GM18858 (cell line): ENCODE measurements around the gene SPATA31C1.
"Not testable (repeated sequence)": the region's sequence is repeated elsewhere in the genome, so short reads cannot be mapped to it uniquely, and the experiment has no call there.

ENCODE experiments used
- ATAC-seq: cut with Tn5 transposase; IDR thresholded peaks from one replicate; pipeline ENCODE4 v1.9.1; 2021; ENCODE audit not compliant: unreplicated experiment

Gene SPATA31C1

GRCh38 chr9:87886210-87886932, 31.4 kb upstream of the SPATA31C1 start:
- ATAC-seq, result no peak

DNA sequence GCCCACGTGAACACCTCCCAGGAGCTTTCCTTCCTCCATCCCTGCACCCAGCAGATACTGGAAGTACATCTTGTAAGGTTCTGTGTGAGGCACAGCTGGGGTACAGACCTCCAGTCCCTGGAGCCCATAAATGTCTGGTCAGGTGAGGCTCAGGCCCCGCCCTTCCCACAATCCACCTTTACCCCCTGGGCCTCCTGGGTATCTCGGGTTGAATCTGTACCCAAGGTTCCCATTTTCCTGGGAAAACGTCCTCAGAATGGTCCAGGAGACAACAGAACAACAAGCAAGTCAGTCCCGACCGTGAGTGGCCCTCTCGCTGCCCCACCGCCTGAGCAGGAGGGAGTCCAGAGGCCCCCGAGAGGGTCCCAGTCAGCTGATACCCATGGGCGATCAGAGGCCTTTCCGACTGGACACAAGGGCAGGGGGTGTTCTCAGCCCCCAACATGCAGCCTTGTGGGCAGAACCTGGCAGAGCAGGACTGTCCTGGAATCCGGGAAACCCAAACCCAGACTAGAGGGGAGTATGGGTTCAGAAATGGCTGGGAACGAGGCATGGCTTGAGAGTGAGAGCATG, 30.7 kb upstream of the SPATA31C1 start:
- ATAC-seq, result no peak

DNA sequence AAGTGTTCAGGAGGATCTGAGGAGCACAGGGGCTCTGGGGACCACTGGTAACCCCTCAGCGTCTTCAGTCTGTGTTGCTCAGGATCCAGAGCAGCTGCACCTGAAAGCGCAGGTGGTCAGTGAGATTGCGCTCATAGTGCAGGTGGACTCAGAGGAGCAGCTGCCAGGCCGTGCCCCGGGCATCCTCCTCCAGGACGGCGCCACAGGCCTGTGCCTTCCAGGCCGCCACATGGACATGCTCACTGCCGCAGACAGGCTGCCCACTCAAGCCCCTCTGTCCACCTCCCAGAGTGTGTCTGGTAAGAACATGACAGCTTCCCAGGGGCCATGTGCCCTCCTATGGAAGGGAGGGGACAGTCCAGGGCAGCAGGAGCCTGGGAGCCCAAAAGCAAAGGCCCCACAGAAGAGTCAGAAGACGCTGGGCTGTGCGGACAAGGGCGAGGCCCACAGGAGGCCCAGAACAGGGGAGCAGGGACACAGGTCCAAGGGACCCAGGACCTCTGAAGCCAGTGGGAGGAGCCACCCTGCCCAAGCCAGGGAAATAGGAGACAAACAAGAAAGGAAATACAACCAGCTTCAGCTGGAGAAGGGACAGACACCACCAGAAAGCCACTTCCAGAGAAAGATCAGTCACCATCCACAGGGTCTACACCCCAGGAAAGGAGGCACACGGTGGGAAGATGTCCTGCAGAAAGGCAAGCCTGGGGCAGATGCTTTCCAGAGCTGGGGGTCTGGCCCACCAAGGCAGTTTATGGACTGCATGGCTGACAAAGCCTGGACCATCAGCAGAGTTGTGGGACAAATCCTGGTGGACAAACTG, 29.9 kb upstream of the SPATA31C1 start:
- no peak for ATAC-seq

- ATAC-seq, result no peak
These were observed 29.3 kb upstream of the SPATA31C1 start for GRCh38 chr9:87888501-87888900.

GRCh38 chr9:87889065-87889881, 28.5 kb upstream of the SPATA31C1 start:
- no peak for ATAC-seq

- no peak for ATAC-seq
These were observed 27.9 kb upstream of the SPATA31C1 start for GRCh38 chr9:87889882-87890252.

DNA sequence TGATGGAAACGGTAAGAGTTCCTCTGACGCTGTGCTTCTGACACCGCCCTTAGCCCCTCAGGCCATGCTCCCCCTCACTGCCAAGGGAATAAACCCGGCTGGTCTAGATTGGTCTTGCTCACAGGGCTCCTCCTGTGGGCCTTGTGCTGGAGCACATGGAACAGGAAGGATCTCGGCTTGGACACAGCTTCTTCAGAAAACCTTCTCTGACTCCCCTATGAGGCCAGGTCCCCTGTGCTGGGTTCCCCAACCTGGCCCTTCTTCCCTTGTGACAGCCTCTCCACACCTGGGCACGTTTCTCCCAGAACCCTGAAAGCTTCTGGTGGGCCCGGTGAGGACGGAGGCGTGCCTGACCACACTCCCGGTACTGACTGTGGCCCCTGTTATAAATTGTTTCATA, 26.9 kb upstream of the SPATA31C1 start:
- no peak for ATAC-seq

DNA sequence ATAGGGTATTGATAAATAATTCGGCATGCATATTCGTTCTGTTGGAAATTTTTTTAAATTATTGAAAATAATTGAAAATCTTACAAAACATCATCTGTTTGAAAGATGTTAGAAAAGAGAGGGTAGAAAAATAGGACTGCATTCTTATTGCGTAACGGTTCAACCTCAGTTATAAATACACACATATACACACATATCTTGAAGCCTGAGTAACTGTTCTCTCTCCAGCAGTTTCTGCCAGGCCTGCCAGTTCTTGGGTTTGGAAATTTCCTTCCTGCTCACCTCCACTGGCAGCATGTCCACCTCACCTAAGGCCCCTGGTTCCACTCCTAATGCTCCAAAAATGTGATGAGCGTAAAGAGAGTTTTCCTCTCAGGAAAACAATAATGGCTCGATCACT, 26.0 kb upstream of the SPATA31C1 start:
- no peak for ATAC-seq

DNA sequence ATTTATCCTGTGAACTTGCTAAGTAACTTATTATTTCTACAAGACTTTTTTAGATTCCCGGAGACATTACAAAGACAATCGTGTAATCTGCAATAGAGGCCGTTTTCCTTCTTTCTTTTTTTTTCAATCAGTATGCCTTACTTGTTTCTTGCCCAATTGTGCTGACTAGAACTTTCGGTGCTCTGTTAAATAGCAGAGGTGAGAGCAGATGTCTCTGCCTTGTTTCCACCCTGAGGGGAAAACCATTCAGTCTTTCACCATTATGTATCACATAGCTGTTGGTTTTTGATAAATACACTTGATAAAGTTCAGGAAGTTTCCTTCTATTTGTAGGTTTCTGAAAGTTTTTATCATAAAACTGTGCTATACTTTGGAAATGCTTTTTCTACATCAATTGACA, 24.8 kb upstream of the SPATA31C1 start:
- no peak for ATAC-seq

- no peak for ATAC-seq
These were observed 22.6 kb upstream of the SPATA31C1 start for GRCh38 chr9:87894998-87895625.

DNA sequence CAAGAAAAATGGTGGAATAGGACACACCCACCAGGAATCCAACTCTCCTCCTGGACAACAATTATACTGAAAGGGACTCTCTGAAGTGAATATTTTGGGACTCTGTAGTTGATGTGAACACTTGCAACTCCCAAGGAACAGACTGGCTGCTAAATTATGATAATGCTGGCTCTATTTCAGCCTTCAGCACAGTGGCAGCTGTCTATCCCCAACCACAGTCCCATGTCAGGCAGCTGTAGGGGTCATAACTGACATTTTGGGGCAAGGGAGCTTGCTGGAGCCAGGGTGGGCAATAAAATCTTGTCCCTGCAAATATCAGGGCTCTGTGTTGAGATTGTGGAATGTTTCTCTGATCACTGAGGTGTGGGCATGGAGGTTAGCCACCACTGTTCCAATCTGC, 20.9 kb upstream of the SPATA31C1 start:
- no peak for ATAC-seq

DNA sequence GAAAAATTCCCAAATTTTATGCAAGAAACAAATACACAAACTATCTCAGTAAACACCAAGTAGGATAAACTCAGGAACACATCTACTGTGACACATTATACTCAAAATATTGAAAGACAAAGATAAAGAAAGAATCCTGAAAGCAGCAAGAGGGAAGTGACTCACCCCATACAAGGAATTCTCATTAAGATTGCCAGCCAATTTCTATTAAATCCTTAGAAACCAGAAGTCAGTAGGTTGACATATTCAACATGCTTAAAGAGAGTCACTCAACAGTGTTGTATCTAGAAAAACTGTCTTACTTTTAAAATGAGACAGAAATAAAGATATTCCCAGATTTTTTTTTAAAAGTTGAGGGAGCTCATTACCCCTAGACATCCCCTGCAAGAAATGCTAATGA, 19.6 kb upstream of the SPATA31C1 start:
- ATAC-seq, result no peak

DNA sequence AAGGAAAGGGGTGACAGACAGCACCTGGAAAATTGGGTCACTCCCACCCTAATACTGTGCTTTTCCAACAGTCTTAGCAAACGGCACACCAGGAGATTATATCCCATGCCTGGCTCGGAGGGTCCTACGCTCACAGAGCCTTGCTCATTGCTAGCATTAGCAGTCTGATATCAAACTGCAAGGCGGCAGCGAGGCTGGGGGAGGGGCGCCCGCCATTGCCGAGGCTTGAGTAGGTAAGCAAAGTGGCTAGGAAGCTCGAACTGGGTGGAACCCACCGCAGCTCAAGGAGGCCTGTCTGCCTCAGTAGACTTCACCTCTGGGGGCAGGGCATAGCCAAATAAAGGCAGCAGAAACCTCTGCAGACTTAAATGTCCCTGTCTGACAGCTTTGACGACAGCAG, 15.4 kb upstream of the SPATA31C1 start:
- not testable (repeated sequence) for ATAC-seq

DNA sequence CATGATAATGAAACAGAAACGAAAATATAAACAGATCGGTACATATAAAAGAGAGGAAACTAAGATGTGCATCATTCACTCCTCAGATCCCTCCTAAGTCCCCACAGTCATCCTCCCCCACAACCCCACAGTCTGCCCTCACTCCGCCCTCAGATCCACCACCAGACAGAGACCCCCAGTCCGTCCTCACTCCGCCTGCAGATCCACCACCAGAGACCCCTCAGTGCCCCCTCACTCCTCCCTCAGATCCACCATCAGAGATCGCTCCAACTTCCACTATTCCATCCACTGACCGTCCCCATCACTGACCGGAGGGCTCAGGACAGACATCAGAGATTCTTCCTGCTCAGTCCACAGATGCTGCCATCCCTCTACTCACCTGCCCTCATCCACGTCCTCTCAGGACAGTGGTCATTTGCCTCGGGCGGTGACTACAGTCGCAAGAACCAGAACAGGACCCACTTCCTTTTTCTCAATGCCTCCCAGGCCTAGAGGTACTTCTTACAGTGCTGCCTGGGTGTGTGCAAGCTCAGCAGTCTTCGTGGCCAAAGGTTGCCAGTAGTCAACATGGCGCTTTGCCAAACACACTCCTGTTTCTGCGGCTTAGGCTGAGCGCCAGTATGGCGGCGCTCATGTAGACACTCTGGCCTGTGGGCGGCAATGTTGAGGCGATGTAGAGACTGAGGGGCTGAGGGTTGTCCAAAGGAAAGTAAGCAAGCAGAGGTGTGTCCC, 8.3 kb upstream of the SPATA31C1 start:
- ATAC-seq, result no peak

GRCh38 chr9:87910821-87911220, 6.9 kb upstream of the SPATA31C1 start:
- no peak for ATAC-seq

GRCh38 chr9:87919013-87919412, 1.3 kb downstream of the SPATA31C1 start:
- ATAC-seq, result not testable (repeated sequence)

- ATAC-seq, result not testable (repeated sequence)
These were observed 3.8 kb downstream of the SPATA31C1 start for GRCh38 chr9:87921561-87921960.

DNA sequence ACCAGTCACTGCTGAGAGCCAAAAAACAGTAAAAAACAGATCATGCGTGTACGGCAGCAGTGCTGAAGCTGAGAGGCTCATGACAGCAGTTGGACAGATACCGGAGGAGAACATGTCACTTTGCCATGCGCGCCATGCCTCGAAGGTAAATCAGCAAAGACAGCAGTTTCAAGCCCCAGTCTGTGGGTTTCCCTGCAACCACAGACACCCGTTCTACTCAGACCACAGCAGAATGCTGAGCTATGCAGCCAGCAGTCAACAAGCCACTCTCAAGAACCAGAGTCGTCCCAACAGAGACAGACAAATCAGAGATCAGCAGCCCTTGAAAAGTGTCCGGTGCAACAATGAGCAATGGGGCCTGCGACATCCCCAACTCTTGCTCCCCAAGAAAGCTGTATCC, 5.2 kb downstream of the SPATA31C1 start:
- not testable (repeated sequence) for ATAC-seq

GRCh38 chr9:87924851-87925250, 7.1 kb downstream of the SPATA31C1 start:
- ATAC-seq, result not testable (repeated sequence)

- not testable (repeated sequence) for ATAC-seq
These were observed 11.4 kb downstream of the SPATA31C1 start for GRCh38 chr9:87929152-87929551.
